ENCODE results near the gene PLAGL1.
"Not testable (repeated sequence)": the region's sequence is repeated elsewhere in the genome, so short reads cannot be mapped to it uniquely, and the experiment has no call there.

DNA sequence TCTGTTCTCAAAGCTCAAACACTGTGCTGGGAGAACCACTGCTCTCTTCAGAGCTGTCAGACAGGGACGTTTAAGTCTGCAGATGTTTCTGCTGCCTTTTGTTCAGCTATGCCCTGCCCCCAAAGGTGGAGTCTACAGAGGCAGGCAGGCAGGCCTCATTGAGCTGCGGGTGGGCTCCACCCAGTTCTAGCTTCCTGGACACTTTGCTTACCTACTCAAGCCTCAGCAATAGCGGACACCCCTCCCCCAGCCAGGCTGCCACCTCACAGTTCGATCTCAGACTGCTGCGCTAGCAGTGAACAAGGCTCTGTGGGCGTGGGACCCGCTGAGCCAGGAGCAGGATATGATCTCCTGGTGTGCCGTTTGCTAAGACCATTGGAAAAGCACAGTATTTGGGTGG is 38.6 kb upstream of the PLAGL1 start:
- TF ChIP-seq CTCF (IDR thresholded peaks at IDR 0.05; ENCODE audit: low read length); EZH2 (IDR thresholded peaks at IDR 0.05; ENCODE audit: borderline replicate concordance, low read length): not testable (repeated sequence)
